LNCAP (cell line): ENCODE results near the gene AIFM3.

Experiments
- CTCF ChIP-seq: fragments of 450-650 bp; IDR thresholded peaks from 2 replicates; pipeline ENCODE4 v1.5.1; 2017; ENCODE audit warnings: mild to moderate bottlenecking

The AIFM3 gene

GRCh38 chr22:20928573-20928967 lies 38.5 kb upstream of the AIFM3 start:
- no peak for TF ChIP-seq CTCF

GRCh38 chr22:20930004-20930403 lies 37.1 kb upstream of the AIFM3 start:
- no peak for TF ChIP-seq CTCF

GRCh38 chr22:20931126-20931654 lies 35.9 kb upstream of the AIFM3 start:
- TF ChIP-seq CTCF = no peak

- TF ChIP-seq CTCF = no peak
Measured at GRCh38 chr22:20933910-20934309, 33.1 kb upstream of the AIFM3 start.

- TF ChIP-seq CTCF = no peak
Measured at GRCh38 chr22:20937031-20937793, 29.8 kb upstream of the AIFM3 start.

- TF ChIP-seq CTCF = no peak
Measured at GRCh38 chr22:20937794-20938671, 29.0 kb upstream of the AIFM3 start.

GRCh38 chr22:20940186-20940651 lies 26.8 kb upstream of the AIFM3 start:
- TF ChIP-seq CTCF = no peak
